Measurements from ENCODE around the gene APOBEC4. TPM values are rescaled to one million over a fixed set of nuclear protein-coding genes. Genes with fewer than 3 reads are reported as not detected.

Gene APOBEC4
- total and polyA plus RNA-seq, 2 of the 4 experiments (the other 2 are of a cell fraction), result not detected

DNA sequence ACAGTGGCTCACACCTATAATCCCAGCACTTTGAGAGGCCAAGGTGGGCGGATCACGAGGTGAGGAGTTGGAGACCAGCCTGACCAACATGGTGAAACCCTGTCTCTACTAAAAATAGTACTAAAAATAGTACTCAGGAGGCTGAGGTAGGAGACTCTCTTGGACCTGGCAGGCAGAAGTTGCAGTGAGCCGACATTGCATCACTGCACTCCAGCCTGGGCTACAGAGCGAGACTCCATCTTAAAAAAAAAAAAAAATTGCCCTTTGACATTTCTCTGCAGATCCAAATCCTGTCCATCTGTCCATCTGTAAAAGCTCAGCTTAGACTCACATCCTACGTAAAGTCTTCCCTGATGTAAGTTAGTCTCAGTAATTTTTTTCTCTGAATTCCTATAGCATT, 56.6 kb downstream of the APOBEC4 start:
- Histone ChIP-seq H2BK120ac (ENCODE audit: low read depth, low read length) (no peak overlapping the region), H4K20me1 (ENCODE audit: insufficient read depth, low read length) (no peaks in the 10 kb centered on the region), H3K18ac (ENCODE audit: low read depth, low read length) (no peak overlapping the region), H3K14ac (replicated peaks; ENCODE audit: low read depth, low read length) (no peak overlapping the region), H4K91ac (ENCODE audit: insufficient read depth, low read depth, low read length) (no peak overlapping the region), H3K56ac (ENCODE audit: extremely low read depth, insufficient read depth, low read length) (no peak overlapping the region), H3K9me1 (ENCODE audit: insufficient read depth, low read length) (no peaks in the 10 kb centered on the region), H3K4ac (ENCODE audit: low read depth, low read length) (no peak overlapping the region), H2BK20ac (ENCODE audit: low read depth, low read length) (no peak overlapping the region), H2AFZ (replicated peaks; ENCODE audit: low read length, poor library complexity) (no peak overlapping the region), H3K27ac (ENCODE audit: insufficient read depth, low read length) (no peak overlapping the region), H3K27me3 (ENCODE audit: control insufficient read depth, insufficient read depth, low read length) (no peaks in the 10 kb centered on the region), H3K9ac (ENCODE audit: low read depth, low read length) (no peak overlapping the region), H3K4me1 (ENCODE audit: control insufficient read depth, insufficient read depth, low read length) (peaks cover 5% of the 10 kb centered on the region; the same call in 1 of the 2 replicates), H4K5ac (ENCODE audit: low read depth, low read length) (no peak overlapping the region), H3K9me3 (ENCODE audit: control insufficient read depth, insufficient read depth, low read length) (no peaks in the 10 kb centered on the region), H2AK5ac (ENCODE audit: low read depth, low read length) (no peak overlapping the region), H2AK9ac (replicated peaks; ENCODE audit: low read depth, low read length, poor library complexity) (no peak overlapping the region), H2BK15ac (ENCODE audit: low read depth, low read length) (no peak overlapping the region), H2BK5ac (ENCODE audit: low read depth, low read length, poor library complexity, severe bottlenecking) (no peak overlapping the region), H4K8ac (ENCODE audit: low read depth in 2 of 2, low read length in 2 of 2) (no peak overlapping the region), H3K4me2 (ENCODE audit: low read depth, low read length) (no peak overlapping the region), H3K79me1 (ENCODE audit: low read depth in 1 of 2, low read length in 2 of 2) (no peaks in the 10 kb centered on the region), H3K4me3 (ENCODE audit: insufficient read depth, low read depth, low read length) (no peak overlapping the region), H3K23ac (ENCODE audit: low read depth, low read length) (no peak overlapping the region), H3K36me3 (ENCODE audit: control insufficient read depth, insufficient read depth, low read length) (no peaks in the 10 kb centered on the region)
- ChIA-PET CTCF (interaction anchor here (0.6 kb wide), 1 partner anchor 47 kb away, joined by 4 read pairs; no protein-coding TSS in a partner anchor), POLR2A (ENCODE audit: unreplicated experiment) (no interaction called here)
- ATAC-seq (ENCODE audit: low read depth) (no peak), DNase-seq (no peak)
- in situ Hi-C loops (cut with MboI; ENCODE audit: low sequenced_read_pairs) (no loop called here), dilution Hi-C loops (cut with HindIII; ENCODE audit: low sequenced_read_pairs, unreplicated experiment) (no loop called here), intact Hi-C loops (cut with micrococcal nuclease) (no loop called here)
- WGBS, 2 experiments (ENCODE audit: extremely low coverage in 2 of 2, insufficient read length in 1 of 2), result no CpG with 5 or more reads among the region's 5 CpGs
- TF ChIP-seq, protein P1, sequence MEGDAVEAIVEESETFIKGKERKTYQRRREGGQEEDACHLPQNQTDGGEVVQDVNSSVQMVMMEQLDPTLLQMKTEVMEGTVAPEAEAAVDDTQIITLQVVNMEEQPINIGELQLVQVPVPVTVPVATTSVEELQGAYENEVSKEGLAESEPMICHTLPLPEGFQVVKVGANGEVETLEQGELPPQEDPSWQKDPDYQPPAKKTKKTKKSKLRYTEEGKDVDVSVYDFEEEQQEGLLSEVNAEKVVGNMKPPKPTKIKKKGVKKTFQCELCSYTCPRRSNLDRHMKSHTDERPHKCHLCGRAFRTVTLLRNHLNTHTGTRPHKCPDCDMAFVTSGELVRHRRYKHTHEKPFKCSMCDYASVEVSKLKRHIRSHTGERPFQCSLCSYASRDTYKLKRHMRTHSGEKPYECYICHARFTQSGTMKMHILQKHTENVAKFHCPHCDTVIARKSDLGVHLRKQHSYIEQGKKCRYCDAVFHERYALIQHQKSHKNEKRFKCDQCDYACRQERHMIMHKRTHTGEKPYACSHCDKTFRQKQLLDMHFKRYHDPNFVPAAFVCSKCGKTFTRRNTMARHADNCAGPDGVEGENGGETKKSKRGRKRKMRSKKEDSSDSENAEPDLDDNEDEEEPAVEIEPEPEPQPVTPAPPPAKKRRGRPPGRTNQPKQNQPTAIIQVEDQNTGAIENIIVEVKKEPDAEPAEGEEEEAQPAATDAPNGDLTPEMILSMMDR (conservative IDR thresholded peaks at IDR 0.05; ENCODE audit: low read depth, low read length), result no peak
- TF ChIP-seq SMC3 (IDR thresholded peaks at IDR 0.05; ENCODE audit: low read depth, low read length) (no peak), NFE2L2 (IDR thresholded peaks at IDR 0.05; ENCODE audit: low read depth, low read length) (no peak)
- no TSS peak for BruUV-seq (replicated peaks)

Other genes with a start within 250 kb of the APOBEC4 start
- gene NMNAT2, start 234.9 kb downstream of the APOBEC4 start, total RNA-seq (2012; rRNA removed), result 0.36 and 0.56 TPM in 2 replicates
- gene NMNAT2, start 234.9 kb downstream of the APOBEC4 start, polyA plus RNA-seq (2012; rRNA removed), result 1.5 and 2.4 TPM in 2 replicates
- 20.8 and 22.6 TPM in 2 replicates for gene SMG7, start 180.8 kb downstream of the APOBEC4 start, total RNA-seq (2012; rRNA removed)
- gene SMG7, start 180.8 kb downstream of the APOBEC4 start, polyA plus RNA-seq (2012; rRNA removed), result 17.2 and 18.1 TPM in 2 replicates
- gene NCF2, start 62.9 kb downstream of the APOBEC4 start, total RNA-seq (2012; rRNA removed), result 2.8 and 3.2 TPM in 2 replicates
- gene NCF2, start 62.9 kb downstream of the APOBEC4 start, polyA plus RNA-seq (2012; rRNA removed), result 2.6 and 4.2 TPM in 2 replicates
- 212 and 361 TPM in 2 replicates for gene ARPC5, start 17.5 kb downstream of the APOBEC4 start, total RNA-seq (2012; rRNA removed)
- gene ARPC5, start 17.5 kb downstream of the APOBEC4 start, polyA plus RNA-seq (2012; rRNA removed), result 91.0 and 132 TPM in 2 replicates
- 7.5 TPM in 2 replicates for gene RGL1, start 151.8 kb upstream of the APOBEC4 start, total RNA-seq (2012; rRNA removed)
- gene RGL1, start 151.8 kb upstream of the APOBEC4 start, polyA plus RNA-seq (2012; rRNA removed), result 4.4 and 4.7 TPM in 2 replicates